HUDEP-2 (cell line): ENCODE data around the gene NLRC5.
A peak's percentile ranks its signal among the peaks of the same experiment; 100 is the strongest.
"Not testable (repeated sequence)": the region's sequence is repeated elsewhere in the genome, so short reads cannot be mapped to it uniquely, and the experiment has no call there.

ENCODE experiments used
- DNase-seq, 76 experiments: peaks; one replicate each; lab custom pipeline; 2025; ENCODE audit not compliant: unreplicated experiment in 76 of 76; lab: John Stamatoyannopoulos, UW

NLRC5 gene

GRCh38 chr16:57066625-57067024 lies 77.3 kb downstream of the NLRC5 start:
- DNase-seq, result no peak

- DNase-seq, result no peak
Measured at GRCh38 chr16:57067347-57067746, 78.0 kb downstream of the NLRC5 start.

GRCh38 chr16:57069053-57069452 lies 79.7 kb downstream of the NLRC5 start:
- no peak for DNase-seq

- DNase-seq, result peak in 2 of 76 experiments; percentile 8 to 9
Measured at GRCh38 chr16:57069635-57070370, 80.4 kb downstream of the NLRC5 start.

GRCh38 chr16:57070424-57070823 lies 81.1 kb downstream of the NLRC5 start:
- DNase-seq, result no peak

- not testable (repeated sequence) for DNase-seq
Measured at GRCh38 chr16:57071081-57071732, 81.8 kb downstream of the NLRC5 start.

GRCh38 chr16:57071831-57072582 lies 82.7 kb downstream of the NLRC5 start:
- DNase-seq, result no peak

GRCh38 chr16:57072616-57073275 lies 83.4 kb downstream of the NLRC5 start:
- no peak for DNase-seq

- DNase-seq, result no peak
Measured at GRCh38 chr16:57077714-57078113, 88.4 kb downstream of the NLRC5 start.

GRCh38 chr16:57081744-57082143 lies 92.4 kb downstream of the NLRC5 start:
- no peak for DNase-seq

- no peak for DNase-seq
Measured at GRCh38 chr16:57082664-57083063, 93.3 kb downstream of the NLRC5 start.

GRCh38 chr16:57083485-57084126 lies 94.2 kb downstream of the NLRC5 start:
- DNase-seq, result no peak

GRCh38 chr16:57084257-57084770 lies 95.0 kb downstream of the NLRC5 start:
- DNase-seq, result peak in 54 of 76 experiments; percentile 2 to 58 (median 32)

- DNase-seq, result no peak
Measured at GRCh38 chr16:57084996-57085395, 95.6 kb downstream of the NLRC5 start.

- DNase-seq, result no peak
Measured at GRCh38 chr16:57087003-57087402, 97.6 kb downstream of the NLRC5 start.

- DNase-seq, result no peak
Measured at GRCh38 chr16:57089406-57089805, 100.0 kb downstream of the NLRC5 start.

- DNase-seq, result no peak
Measured at GRCh38 chr16:57091200-57091974, 102.0 kb downstream of the NLRC5 start.

- DNase-seq, result no peak
Measured at GRCh38 chr16:57091975-57092785, 102.8 kb downstream of the NLRC5 start, which contains the start of gene CPNE2. TSS of gene CPNE2 (plus strand) at chr16:57092583. CDS start at chr16:57110743, 18,160 bp downstream.
